ENCODE measurements around the gene ADGRV1.
A peak's percentile ranks its signal among the peaks of the same experiment; 100 is the strongest.
"Not testable (repeated sequence)": the region's sequence is repeated elsewhere in the genome, so short reads cannot be mapped to it uniquely, and the experiment has no call there.

ADGRV1 gene

DNA sequence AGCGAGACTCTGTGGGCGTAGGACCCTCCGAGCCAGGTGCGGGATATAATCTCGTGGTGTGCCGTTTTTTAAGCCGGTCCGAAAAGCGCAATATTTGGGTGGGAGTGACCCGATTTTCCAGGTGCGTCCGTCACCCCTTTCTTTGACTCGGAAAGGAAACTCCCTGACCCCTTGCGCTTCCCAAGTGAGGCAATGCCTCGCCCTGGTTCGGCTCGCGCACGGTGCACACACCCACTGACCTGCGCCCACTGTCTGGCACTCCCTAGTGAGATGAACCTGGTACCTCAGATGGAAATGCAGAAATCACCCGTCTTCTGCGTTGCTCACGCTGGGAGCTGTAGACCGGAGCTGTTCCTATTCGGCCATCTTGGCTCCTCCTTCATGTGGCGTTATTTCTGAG is 263.5 kb downstream of the ADGRV1 start:
- DNase-seq (ENCODE audit: low spot score), result not testable (repeated sequence)

DNA sequence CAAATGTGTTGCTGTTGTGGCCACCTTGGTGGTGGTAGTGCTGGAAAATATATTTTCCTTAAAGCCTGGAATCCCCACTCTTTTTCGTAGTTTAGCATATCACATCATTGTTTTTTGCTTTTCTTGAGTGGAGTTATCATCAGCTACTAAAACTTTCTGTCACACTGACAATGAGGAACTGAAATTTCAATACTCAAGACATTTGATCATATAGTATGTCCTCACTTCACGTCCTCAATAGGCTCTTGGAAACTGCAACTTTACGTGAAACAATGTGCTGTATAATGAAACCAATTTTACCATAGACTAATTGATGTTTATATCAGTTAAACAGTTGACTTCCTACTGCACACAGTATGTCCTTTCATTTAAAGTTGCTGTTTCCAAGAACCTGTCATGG is 265.8 kb downstream of the ADGRV1 start:
- DNase-seq (ENCODE audit: low spot score), result no peak

DNA sequence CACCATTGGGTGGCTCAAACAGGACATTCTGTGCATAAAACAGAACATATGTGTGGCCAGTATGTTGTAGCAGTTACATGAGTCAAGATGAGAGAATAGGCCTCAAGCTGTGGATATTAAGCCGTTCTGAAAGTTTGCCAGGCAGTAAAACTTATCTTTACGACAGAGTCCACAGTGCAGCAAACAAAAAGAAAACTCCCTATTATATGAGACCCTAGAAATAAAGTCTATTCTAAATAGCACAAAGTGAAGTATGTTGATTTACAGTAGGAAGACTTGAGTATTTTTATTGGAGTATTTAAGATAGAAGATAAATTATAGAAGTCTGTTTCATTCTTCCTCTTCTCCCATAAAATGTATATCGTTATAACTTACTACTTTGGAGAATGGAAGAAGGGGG is 271.5 kb downstream of the ADGRV1 start:
- no peak for DNase-seq (ENCODE audit: low spot score)

DNA sequence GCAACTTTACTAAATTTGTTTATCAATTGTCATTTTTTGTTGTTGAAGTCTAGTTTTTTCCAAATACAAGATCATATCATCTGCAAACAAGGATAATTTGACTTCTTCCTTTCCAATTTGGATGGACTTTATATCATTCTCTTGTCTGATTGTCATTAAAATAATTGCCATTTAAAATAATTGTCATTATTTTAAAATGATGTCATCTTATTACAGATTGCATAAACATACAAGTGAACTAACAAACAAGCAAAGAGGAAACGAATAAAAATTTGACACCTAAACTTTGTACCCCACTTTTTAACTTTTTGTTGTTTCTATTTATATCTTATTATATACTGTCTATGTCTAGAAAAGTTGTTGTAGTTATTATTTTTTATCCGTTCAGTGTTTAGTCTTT is 275.2 kb downstream of the ADGRV1 start:
- DNase-seq (ENCODE audit: low spot score), result no peak

DNA sequence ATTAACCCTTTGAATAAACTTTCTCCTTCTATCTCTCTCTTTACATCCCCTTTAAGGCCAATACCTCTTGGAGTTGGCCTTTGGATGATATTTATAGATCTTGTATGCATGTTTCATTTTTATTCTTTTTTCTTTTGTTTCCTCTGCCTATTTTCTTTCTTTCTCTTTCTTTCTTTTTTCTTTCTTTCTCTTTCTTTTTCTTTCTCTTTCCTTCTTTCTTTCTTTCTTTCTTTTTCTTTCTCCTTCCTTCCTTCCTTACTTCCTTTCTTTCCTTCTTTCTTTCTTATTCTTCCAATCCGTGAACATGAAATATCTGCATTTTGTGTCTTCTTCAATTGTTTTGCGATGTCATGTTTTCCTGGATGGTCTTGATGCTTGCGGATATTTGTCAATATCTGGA is 276.1 kb downstream of the ADGRV1 start:
- DNase-seq (ENCODE audit: low spot score), result no peak

DNA sequence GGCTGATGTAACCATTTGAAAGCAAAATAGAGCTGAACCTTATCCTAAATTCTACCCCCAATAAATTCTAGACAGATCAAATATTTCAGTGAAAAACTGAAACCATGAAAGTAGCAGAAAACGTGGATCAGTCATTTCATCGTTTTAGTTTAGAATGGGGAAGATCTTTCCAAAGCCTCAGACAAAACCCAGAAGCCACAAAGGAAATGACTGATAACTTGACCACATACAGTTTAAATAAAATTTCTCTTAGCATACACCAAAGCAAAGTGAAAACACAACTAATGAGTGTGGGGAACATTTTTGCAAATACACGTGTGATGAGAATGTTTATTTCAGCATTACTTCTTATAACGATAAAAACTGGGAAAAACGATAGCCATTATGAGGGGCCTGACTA is 284.8 kb downstream of the ADGRV1 start:
- peak; percentile 24 for DNase-seq (ENCODE audit: low spot score)

DNA sequence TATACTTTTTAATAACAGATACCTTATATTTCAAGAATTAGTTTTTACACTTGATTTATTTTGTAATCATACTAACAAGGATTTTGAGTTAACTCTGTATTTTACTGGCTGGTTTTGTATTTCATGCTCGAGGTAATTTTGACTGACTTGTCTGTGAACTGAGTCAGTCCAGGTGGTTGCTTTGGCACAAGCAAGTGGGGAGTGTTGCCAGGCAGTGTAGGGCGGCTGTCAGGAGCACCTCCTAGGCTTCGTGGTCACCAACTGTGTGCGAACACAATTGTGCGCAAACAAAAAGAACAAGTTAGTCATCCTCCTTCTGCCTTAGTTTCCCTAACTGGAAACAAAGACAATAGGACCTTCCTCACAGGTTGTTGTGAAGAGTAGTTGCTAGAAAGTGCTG is 286.3 kb downstream of the ADGRV1 start:
- no peak for DNase-seq (ENCODE audit: low spot score)

DNA sequence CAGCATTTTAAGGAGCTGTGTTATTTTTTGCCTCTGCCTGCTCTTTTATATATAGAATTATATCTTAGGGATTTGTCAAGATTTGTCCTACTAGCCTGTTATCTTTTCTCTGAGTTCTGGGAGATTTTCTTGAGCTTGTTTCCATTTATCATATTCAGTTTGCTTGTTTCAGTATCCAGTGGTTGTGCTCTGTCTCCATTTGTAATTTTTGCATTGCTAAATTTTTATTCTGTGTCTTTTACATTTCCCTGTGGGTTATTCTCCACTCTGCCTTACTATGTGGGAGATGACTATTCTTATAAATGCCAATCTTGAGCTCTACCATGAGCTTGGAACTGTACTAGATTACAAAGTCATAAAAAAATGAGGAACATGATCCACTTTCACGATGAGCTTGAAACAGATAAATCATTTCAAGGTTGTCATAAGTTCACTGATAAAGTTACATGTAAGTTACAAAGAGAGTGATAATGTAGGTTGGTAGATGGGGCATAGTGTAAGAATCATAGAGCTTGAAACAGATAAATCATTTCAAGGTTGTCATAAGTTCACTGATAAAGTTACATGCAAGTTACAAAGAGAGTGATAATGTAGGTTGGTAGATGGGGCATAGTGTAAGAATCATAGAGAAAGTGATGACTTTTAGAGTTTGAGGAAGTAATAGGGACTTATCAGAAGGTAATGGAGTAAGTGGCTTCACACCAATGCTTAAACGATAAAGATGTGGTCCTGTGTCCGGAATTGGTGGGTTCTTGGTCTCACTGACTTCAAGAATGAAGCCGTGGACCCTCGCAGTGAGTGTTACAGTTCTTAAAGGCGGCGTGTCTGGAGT is 287.3 kb downstream of the ADGRV1 start:
- no peak for DNase-seq (ENCODE audit: low spot score)

DNA sequence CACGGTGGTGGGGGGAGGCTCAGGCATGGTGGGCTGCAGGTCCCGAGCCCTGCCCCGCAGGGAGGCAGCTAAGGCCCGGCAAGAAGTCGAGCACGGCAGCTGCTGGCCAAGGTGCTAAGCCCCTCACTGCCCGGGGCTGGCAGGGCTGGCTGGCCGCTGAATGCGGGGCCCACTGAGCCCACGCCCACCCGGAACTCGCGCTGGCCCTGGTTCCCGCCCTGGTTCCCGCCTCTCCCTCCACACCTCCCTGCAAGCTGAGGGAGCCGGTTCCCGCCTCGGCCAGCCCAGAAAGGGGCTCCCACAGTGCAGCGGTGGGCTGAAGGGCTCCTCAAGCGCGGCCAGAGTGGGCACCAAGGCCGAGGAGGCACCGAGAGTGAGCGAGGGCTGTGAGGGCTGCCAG is 289.0 kb downstream of the ADGRV1 start:
- not testable (repeated sequence) for DNase-seq (ENCODE audit: low spot score)

DNA sequence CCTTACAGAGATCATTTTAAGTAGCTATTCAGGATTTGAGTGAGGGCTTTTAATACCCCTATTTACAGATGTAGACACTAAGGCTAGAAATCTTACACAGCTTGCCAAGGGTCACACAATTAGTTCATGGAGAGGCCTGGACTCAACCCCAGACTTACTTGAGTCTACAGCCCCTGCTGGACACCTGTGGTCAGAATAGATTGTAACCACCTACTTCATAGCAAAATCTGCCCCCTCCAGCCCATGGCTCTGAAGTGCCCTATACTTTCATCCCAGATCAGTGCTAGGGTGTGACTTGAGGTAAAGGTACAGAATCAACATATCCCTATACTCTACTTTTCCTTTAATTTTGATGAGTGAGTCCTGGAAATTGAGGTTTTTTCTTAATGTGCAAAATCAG is 291.3 kb downstream of the ADGRV1 start:
- DNase-seq (ENCODE audit: low spot score), result no peak

DNA sequence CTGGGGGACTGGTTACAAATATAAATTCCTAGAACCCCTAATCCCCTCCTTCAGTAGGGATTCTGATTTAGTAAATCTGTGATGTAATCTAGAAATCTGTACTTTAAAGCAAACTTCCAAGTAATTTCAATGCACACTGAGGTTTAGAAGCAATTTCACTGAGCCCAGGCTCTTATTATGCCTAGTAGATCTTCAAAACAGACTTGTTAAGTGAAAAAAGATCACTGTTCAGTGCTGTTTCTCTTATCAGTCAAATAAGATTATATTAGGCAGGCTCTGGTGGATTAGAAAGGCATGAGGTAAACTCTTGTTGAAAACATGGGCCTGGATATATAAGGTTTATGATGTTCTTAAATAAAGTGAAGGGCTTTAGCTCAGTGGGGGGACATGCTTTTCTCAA is 293.9 kb downstream of the ADGRV1 start:
- DNase-seq (ENCODE audit: low spot score), result no peak

DNA sequence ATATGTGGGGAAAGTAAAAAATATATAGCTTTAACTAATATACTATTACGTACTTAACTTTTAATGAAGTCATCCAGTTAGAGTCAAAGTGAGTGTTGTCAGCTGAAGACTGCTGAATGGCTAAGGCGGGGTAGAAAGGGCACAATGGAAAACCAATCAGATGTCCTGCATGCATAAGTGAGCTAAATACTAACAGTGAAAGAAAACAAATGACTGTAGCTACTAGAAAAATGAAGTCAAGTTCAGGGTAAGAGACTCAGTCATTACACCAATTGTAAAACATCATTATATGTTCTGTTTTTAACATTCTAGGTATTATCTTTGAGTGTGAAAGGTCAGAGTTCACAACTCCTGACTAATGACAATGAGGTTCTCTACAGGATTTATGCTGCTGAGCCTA is 295.2 kb downstream of the ADGRV1 start:
- DNase-seq (ENCODE audit: low spot score), result no peak

DNA sequence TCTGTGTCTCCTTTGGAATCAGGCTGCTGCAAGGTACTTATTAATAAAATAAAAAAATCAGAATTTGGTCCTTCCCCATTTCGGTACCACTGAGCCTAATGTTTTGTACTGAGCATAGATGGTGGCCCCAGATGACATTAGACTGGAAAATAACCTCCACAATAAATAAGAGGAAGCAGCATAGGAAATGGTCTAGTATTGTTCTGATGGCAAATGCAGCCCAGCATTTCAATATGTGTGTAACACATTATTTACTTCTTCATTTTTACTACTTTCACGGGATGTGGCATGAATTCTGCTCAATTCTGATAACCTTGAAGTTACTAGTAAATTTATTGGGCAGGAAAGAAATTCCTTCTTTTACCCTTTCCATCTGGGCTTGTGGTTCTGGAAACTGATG is 295.6 kb downstream of the ADGRV1 start:
- no peak for DNase-seq (ENCODE audit: low spot score)

DNA sequence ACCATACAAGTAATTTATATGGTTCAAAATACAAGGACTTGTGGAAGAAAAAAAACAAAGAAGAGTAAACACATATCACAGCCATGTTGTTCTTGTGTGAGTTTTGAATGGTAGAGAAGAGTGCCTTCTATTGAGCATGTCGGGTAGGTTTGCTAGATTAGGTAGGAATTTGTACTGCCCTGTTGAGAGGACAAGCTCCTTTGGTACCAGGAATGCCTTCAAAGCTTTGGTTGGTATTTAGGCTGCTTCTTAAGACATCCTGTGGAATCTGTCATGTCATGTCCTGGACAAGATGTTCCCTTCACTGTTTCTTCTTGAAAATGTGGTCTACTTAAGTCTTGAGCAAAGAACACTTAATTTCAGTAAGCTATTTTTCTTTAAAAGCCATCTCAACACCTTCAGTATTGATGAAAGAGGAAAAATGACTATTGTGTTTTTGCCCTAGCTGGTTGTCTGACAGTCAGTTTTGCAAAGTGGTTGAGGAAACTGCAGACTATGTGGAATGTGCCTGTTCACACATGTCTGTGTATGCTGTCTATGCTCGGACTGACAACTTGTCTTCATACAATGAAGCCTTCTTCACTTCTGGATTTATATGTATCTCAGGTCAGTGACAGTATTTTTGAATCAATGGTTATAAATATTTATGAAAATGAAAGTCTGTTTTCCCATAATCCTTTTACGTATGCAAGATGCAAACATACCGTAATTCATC is 296.9 kb downstream of the ADGRV1 start:
- no peak for DNase-seq (ENCODE audit: low spot score)

DNA sequence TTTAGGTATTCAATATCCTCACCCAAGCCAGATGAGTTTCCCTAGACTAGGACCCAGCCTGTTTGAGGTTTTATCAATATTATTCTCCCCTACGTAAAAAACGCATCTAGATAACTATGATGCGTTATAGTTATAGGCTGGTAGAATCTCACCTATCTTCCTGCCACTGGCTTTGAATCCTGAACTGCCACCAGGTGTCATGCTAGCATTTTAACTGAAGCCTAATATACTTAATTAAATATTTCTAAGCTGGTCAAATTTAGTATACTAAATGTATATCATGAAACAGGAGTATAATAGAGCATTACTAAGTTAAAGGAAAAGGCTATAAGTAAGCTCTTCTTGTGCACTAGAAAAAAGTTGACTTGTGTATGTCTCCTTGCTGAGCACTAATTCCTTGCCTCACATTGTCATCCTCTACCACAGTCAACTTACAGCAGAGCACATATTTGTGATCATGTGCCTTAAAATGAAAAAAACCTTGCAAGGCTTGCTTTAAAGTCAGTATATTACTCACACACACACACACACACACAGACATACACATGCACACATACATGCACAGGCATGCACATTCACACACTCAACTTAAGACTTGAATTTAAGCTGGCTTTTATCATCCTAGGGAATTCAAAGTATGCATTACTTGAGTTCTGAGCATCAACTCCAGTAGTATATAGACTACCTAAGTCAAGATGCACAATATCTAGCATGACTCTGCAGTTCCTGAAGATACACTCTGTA is 303.4 kb downstream of the ADGRV1 start:
- no peak for DNase-seq (ENCODE audit: low spot score)

DNA sequence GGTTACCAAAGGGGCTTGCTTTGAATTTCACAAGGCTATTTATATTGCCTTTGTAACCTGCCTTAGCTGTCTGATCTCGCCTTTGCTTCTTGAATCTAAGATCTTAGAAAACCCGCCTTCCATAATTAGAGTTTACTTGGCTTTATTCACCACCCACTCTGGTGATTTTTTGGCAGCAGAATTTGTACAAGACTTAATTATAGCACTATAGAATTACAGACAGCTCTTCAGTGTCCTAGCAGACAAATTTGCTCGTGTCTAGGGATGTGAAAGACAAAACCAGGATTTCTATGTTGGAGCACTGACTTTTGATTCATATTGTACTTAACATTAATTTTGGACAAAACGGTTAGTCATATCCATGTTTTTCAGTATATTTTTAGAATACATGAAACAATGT is 306.6 kb downstream of the ADGRV1 start:
- no peak for DNase-seq (ENCODE audit: low spot score)

DNA sequence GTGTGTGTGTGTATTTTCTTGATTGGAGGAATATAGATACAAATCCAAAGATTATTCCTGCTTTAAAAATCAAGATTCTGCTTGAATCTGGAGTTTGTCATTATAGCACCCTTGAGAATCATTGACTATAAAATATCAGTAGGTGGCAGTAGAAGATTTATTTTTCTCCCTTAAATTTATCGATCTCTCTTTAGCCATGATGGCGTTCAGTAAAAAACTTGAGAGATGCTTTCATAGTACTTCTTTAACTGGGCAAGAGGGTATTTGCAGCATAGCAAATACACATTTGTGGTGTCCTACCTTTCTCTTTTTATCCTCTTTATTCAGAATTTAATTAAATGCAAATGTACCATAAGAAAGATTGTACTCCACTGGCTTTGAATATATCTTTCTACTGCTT is 307.7 kb downstream of the ADGRV1 start:
- peak; percentile 11 for DNase-seq (ENCODE audit: low spot score)

DNA sequence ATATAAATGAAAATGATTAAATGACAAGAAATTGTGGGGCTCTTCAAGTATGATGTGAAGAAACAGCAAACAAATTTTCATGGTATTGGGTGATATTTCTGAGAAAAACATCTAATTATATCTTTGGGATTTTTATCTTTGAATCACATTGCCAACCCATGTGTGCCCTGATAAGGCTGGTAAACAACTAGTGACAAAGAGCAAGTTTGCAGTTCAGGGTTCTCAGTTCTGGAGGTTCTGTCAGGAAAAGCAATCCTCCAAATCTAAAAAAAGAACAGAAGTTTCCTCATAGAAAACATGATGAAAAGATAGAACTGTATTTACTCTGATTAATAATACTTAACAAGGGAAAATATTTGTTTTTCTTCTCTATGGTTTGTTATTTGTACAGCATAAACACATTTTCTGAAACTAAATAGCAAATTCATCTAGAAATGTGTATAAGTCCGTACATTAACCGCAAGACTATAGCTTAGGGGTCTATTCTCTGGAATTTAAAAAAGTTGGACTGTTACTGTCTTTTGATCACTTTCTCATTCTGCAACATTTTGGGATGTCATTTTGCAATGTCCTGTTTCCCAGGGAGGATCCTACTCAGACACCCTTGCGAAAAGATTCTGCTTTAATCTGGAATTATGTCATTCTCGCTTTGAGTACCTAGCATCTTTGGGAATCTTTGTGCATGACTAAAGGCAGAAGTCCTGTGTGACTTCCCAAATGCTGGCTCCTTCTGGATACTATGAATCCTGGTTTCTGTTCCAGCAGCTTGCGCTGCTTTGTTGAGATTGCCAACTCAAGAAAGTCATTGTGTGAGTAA is 308.5 kb downstream of the ADGRV1 start:
- no peak for DNase-seq (ENCODE audit: low spot score)

DNA sequence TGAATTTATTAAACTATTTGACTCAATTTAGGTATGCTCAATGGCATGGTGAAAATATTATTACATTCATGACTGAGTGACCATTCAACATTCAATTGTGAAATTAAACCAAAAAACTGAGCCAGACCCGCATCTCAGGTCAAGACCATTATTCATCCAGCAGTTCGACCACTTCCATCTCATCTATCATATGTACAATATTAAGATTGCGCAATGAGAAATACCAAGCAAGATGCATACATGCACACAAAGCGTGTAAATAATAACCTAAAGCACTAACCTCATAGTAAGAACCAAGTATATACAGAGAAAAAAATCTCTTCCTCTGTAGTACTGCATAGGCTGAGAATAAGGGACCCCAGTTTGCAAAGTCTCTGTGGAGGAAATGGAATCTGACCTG is 310.2 kb downstream of the ADGRV1 start:
- no peak for DNase-seq (ENCODE audit: low spot score)

DNA sequence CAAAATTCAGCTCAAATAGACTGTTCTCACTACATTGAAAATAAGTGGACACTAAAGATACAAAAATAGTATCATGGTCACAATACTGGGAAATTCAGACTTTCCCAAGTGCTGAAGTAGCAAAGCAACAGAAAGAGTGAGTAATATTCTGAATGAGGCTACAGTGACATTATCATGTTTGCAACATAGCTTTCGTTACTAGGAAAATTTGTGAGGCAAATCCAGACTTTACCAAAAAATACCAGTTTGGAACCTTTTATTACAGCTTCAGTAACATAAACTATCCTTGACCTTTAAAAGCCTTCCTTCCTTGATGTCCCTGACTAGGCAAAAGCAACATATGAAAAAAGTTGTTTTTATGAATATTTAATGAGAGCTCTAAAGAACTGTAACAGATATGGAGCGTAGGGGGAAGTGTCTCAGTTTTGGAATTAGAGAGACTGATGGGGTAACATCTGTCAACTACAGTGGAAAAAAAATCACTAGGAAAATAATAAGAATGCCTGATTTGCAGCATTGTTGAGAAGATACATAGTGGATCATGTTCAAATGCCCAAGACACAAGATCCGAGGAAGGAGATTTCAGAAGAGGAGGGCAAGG is 312.9 kb downstream of the ADGRV1 start:
- DNase-seq (ENCODE audit: low spot score), result no peak

DNA sequence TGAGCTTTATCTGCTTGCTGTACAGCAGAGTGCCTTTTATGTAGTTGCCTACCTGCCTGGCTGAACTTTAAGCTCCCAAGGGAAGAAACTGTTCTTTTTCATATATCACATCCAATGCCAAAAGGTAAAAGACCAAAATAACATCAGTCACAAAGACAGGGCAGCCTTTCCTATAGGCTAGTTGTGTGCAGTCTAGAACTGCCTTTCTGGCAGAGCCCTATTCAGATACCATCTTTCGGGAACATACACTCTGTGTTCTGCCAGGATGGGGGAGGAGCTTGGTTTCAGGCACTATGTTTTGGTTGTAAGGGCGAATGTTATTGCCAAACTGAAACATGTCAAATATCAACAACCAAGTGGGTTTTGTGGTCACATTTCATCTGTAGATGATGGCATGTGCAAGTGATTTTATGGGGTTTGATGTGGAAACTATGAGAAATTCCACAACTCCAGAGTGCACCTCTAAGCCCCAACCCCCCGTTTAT is 314.5 kb downstream of the ADGRV1 start:
- peak; percentile 35 for DNase-seq (ENCODE audit: low spot score)

DNA sequence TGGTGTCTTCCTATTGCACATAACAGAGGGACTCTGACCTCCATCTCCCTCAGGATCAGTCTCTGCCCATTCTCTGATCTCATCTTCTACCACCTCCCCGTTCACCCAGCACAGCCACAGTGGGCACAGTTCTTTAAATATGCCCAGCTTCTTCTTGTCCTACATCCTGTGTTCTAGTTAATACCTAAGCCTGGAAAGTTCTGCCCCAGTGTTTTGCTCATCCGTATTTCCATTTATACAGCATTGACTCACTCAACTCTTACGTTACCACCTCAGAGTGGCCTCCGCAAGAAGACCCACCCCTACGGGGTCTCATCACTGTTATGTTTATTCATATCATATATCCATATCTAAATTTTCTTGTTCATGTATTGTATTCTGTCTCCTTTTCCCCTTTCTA is 315.5 kb downstream of the ADGRV1 start:
- DNase-seq (ENCODE audit: low spot score), result no peak

Measured in activated CD4-positive, alpha-beta T cell treated with anti-CD3 and anti-CD28 coated beads, Interleukin-2, Interleukin-4, amounts not matched to agents 100 ng/mL and 50 ng/mL, durations not matched to agents 16 hours and 8 hours (primary cell).